ENCODE measurements around the gene HSD17B2. TPM values are rescaled to one million over a fixed set of nuclear protein-coding genes. Genes with fewer than 3 reads are reported as not detected.

The HSD17B2 gene
- total and polyA plus RNA-seq, 2 of the 4 experiments (the other 2 are of a cell fraction), result 0.12 to 0.18 TPM

- intact Hi-C loops (cut with micrococcal nuclease), result no loop called here
These were observed 47.0 kb downstream of the HSD17B2 start for GRCh38 chr16:82082097-82082496.

More at GRCh38 chr16:82082097-82082496, 47.0 kb downstream of the HSD17B2 start:
- H3K23ac ChIP-seq (ENCODE audit: low read depth, low read length), result no peak overlapping the region
- no peak overlapping the region; the same call in 1 of the 2 replicates for H3K4ac ChIP-seq (ENCODE audit: low read depth, low read length)
- no peaks in the 10 kb centered on the region for H3K27me3 ChIP-seq (ENCODE audit: control insufficient read depth, insufficient read depth, low read length)
- H3K4me2 ChIP-seq (ENCODE audit: low read depth, low read length), result no peak overlapping the region
- H2AFZ ChIP-seq (replicated peaks; ENCODE audit: low read length, poor library complexity), result no peak overlapping the region
- H3K18ac ChIP-seq (ENCODE audit: low read depth, low read length), result peak overlapping the region; percentile 23; the same call in 1 of the 2 replicates
- TF ChIP-seq ELK1 (IDR thresholded peaks at IDR 0.05; ENCODE audit: borderline replicate concordance, low read depth, low read length) (no peak), CTCF (conservative IDR thresholded peaks at IDR 0.05; ENCODE audit: low read depth, low read length) (no peak), CHD1 (IDR thresholded peaks at IDR 0.05; ENCODE audit: low read depth, low read length) (no peak), USF2 (IDR thresholded peaks at IDR 0.05; ENCODE audit: low read depth, low read length) (no peak), RAD21 (IDR thresholded peaks at IDR 0.05; ENCODE audit: low read length) (no peak), FOS (IDR thresholded peaks at IDR 0.05; ENCODE audit: low read depth, low read length) (no peak), MXI1 (IDR thresholded peaks at IDR 0.05; ENCODE audit: borderline replicate concordance, low read depth, low read length) (no peak), RFX5 (IDR thresholded peaks at IDR 0.05; ENCODE audit: low read depth, low read length) (no peak), RCOR1 (IDR thresholded peaks at IDR 0.05; ENCODE audit: insufficient replicate concordance, low read length) (no peak), CEBPB (IDR thresholded peaks at IDR 0.05; ENCODE audit: low read depth, low read length) (no peak), POLR2A (IDR thresholded peaks at IDR 0.05; ENCODE audit: low read depth, low read length) (no peak), SMC3 (IDR thresholded peaks at IDR 0.05; ENCODE audit: low read depth, low read length) (no peak), MAFK (IDR thresholded peaks at IDR 0.05; ENCODE audit: low read depth, low read length) (no peak), BHLHE40 (IDR thresholded peaks at IDR 0.05; ENCODE audit: low read depth, low read length) (no peak)
- dilution Hi-C loops (cut with HindIII; ENCODE audit: low sequenced_read_pairs, unreplicated experiment) (no loop called here), in situ Hi-C loops (cut with MboI; ENCODE audit: low sequenced_read_pairs) (no loop called here)
- no TSS peak for BruUV-seq (replicated peaks)
- no peak overlapping the region for H2BK5ac ChIP-seq (ENCODE audit: low read depth, low read length, poor library complexity, severe bottlenecking)
- H2AK9ac ChIP-seq (replicated peaks; ENCODE audit: low read depth, low read length, poor library complexity), result no peak overlapping the region
- no CpG with 5 or more reads among the region's 1 CpG for WGBS, 2 experiments (ENCODE audit: extremely low coverage in 2 of 2, insufficient read length in 1 of 2)
- 0 out of 2 replicates have a peak overlapping the region, but pooled peaks have one; percentile 55 for H2BK20ac ChIP-seq (ENCODE audit: low read depth, low read length)
- ATAC-seq (ENCODE audit: low read depth) (no peak), DNase-seq (no peak)
- H3K4me1 ChIP-seq (ENCODE audit: control insufficient read depth, insufficient read depth, low read length), result peaks cover 7% of the 10 kb centered on the region
- peaks cover 4% of the 10 kb centered on the region; the same call in 1 of the 2 replicates for H3K9me3 ChIP-seq (ENCODE audit: control insufficient read depth, insufficient read depth, low read length)
- CTCF ChIA-PET, result no interaction called here
- H2AK5ac ChIP-seq (ENCODE audit: low read depth, low read length), result no peak overlapping the region
- POLR2A ChIA-PET (ENCODE audit: unreplicated experiment), result interaction anchor here (1.1 kb wide), 1 partner anchor 55 kb away, joined by 3 read pairs; no protein-coding TSS in a partner anchor
- no peak overlapping the region for H2BK120ac ChIP-seq (ENCODE audit: low read depth, low read length)
- H4K20me1 ChIP-seq (ENCODE audit: insufficient read depth, low read length), result no peaks in the 10 kb centered on the region
- no peaks in the 10 kb centered on the region for H3K79me1 ChIP-seq (ENCODE audit: low read depth in 1 of 2, low read length in 2 of 2)
- H3K36me3 ChIP-seq (ENCODE audit: control insufficient read depth, insufficient read depth, low read length), result no peaks in the 10 kb centered on the region
- no peak overlapping the region; the same call in 1 of the 2 replicates for H3K14ac ChIP-seq (replicated peaks; ENCODE audit: low read depth, low read length)
- no peaks in the 10 kb centered on the region; the same call in 1 of the 2 replicates for H3K9me1 ChIP-seq (ENCODE audit: insufficient read depth, low read length)
- no peak overlapping the region for H4K5ac ChIP-seq (ENCODE audit: low read depth, low read length)
- no peak overlapping the region; the same call in 2 of the 3 replicates for H2BK15ac ChIP-seq (ENCODE audit: low read depth, low read length)
- 0 out of 4 replicates have a peak overlapping the region, but pooled peaks of 1 of the 2 experiments have one; percentile 19 for H4K8ac ChIP-seq (ENCODE audit: low read depth in 2 of 2, low read length in 2 of 2)
- no peak overlapping the region for H3K4me3 ChIP-seq (ENCODE audit: insufficient read depth, low read depth, low read length)
- H3K9ac ChIP-seq (ENCODE audit: low read depth, low read length), result no peak overlapping the region
- H3K27ac ChIP-seq (ENCODE audit: insufficient read depth, low read length), result no peak overlapping the region
- no peak overlapping the region for H3K56ac ChIP-seq (ENCODE audit: extremely low read depth, insufficient read depth, low read length)
- 0 out of 2 replicates have a peak overlapping the region, but pooled peaks have one; percentile 41 for H4K91ac ChIP-seq (ENCODE audit: insufficient read depth, low read depth, low read length)

Data from IMR-90 (cell line).